Dendritic cell treated with granulocyte-macrophage colony-stimulating factor and Interleukin-4, amounts not matched to agents 40 ng/mL and 50 ng/mL, for 4 days (primary cell): ENCODE measurements around the gene FAM72B.
"Not testable (repeated sequence)": the region's sequence is repeated elsewhere in the genome, so short reads cannot be mapped to it uniquely, and the experiment has no call there.

Experiments
- H3K27ac Mint-ChIP-seq: one replicate; pipeline ENCODE4 v1.8.0; 2022; ENCODE audit warnings: mild to moderate bottlenecking, mixed read lengths
- H3K27me3 Mint-ChIP-seq: one replicate; pipeline ENCODE4 v1.8.0; 2022; ENCODE audit warnings: mild to moderate bottlenecking, mixed read lengths
- H3K36me3 Mint-ChIP-seq: one replicate; pipeline ENCODE4 v1.8.0; 2022; ENCODE audit warnings: low read depth, mixed read lengths
- H3K4me1 Mint-ChIP-seq: one replicate; pipeline ENCODE4 v1.8.0; 2022; ENCODE audit warnings: low read depth, mixed read lengths
- H3K4me3 Mint-ChIP-seq: one replicate; pipeline ENCODE4 v1.8.0; 2022; ENCODE audit warnings: mild to moderate bottlenecking, moderate library complexity, mixed read lengths
- H3K9me3 Mint-ChIP-seq: one replicate; pipeline ENCODE4 v1.8.0; 2022; ENCODE audit warnings: mixed read lengths
- intact Hi-C: fragments of 100-400 bp; cut with micrococcal nuclease; formaldehyde crosslinking; loops from one replicate; pipeline ENCODE4 v1.15.0; 2022

Gene FAM72B

DNA sequence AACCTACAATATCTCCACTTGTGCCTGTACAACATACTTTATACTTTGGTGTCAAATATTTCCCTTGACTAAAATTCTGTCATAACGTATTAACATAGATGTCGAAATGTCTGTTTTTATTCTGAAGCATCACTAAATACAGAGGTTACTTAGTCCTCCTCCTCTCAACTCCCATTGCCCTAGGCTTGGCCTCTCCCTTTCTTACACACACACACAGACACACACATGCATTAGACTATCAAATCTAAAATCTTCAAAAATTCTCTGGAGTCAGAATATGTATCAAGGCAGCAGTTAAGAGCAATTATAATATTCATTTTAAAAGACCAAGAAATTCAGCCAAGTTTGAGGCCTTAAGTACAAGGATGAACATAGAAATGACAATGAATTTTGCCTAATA lies 7.5 kb downstream of the FAM72B start:
- H3K36me3 Mint-ChIP-seq, H3K27me3 Mint-ChIP-seq, H3K9me3 Mint-ChIP-seq, intact Hi-C loops, H3K27ac Mint-ChIP-seq, H3K4me3 Mint-ChIP-seq, H3K4me1 Mint-ChIP-seq: not testable (repeated sequence)

- H3K27me3 Mint-ChIP-seq, H3K36me3 Mint-ChIP-seq: not testable (repeated sequence)
These were observed 15.9 kb downstream of the FAM72B start for GRCh38 chr1:121168152-121168668.

DNA sequence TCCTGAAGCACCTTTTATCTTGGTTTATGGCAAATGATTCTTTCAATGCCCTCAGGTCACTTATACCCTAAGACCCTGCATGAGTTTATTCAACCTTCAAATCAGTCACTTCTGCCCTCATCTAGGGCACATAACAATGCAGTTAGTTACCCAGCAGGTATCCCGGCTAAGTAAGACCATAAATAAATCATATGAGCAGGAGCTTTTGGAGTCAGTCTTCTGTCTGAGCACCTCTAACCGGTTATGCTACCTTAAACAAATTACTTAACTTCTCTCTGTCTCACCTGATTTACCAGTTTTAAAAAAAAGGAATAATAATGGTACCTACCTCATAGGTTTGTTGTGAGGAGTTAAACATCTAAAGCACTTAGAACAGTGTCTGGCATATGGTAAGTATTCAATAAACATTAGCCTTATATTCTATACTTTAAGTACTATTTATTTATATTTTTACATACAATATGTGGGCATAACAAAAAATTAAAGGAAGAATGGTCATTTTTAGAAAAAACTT lies 16.9 kb downstream of the FAM72B start:
- H3K4me1 Mint-ChIP-seq, H3K27me3 Mint-ChIP-seq, H3K36me3 Mint-ChIP-seq, intact Hi-C loops, H3K9me3 Mint-ChIP-seq, H3K27ac Mint-ChIP-seq, H3K4me3 Mint-ChIP-seq: not testable (repeated sequence)

More at GRCh38 chr1:121168152-121168668, 15.9 kb downstream of the FAM72B start:
- H3K27ac Mint-ChIP-seq, H3K4me3 Mint-ChIP-seq, intact Hi-C loops, H3K9me3 Mint-ChIP-seq, H3K4me1 Mint-ChIP-seq: not testable (repeated sequence)

DNA sequence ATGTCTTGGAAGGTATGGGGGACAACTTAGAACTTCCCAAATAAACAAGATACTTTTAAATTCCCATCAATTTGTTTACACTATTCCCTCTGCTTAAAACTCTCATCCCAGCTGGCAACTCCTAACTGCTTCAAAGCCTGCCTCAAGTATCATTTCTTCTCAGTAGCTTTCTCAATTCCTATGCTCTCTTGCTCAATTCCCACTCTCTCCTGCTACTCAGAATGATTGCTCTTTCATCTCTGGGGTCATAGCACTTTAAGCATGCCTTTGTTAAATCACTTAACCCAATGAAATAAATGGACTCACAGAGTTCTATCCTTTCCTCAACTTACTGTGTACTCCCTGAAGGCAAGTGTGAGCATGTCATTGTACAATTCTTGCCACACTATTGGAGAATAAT lies 18.8 kb downstream of the FAM72B start:
- H3K27me3 Mint-ChIP-seq, H3K27ac Mint-ChIP-seq, H3K36me3 Mint-ChIP-seq, H3K4me1 Mint-ChIP-seq, intact Hi-C loops, H3K4me3 Mint-ChIP-seq, H3K9me3 Mint-ChIP-seq: not testable (repeated sequence)

DNA sequence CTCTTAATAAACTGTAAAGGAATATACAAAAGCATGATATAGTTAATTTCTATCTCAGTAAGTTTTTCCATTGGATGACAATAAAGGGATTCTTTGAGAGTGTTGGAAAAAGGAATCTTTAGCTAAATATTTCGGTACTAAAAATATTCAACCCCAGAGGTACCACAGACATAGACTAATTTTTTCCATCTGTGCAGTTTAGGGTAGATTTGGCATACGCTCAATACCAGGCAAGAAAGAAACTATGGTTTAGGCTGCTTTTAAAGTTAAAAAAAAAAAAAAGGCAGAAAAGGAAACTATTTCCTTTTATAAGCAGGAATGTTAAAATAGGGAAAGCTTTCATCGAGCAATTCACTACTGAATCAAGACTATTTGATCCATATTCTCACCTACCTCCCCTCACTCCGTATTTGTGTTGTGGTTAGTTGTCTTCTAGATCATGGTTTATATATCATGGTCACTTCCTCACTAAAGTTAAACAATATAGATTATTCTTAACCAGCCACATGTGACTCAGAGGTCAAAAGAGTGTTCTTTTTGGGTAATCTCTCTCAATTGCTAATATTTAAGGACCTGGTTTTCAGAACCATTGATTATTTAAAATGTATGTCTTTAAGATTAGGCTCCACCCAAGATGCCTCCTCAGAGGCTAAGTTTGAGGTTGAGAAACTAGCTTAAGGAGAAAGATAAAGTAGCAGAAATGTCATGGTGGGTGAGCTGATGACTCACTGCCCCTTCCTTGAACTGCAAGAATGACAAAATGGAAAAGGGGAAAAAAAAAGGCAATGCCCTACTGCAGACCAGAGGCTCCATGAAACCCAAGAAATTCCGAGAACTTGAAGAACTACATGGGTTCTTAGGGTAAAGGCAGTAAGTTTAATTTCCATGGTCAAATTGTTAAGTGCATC lies 20.0 kb downstream of the FAM72B start:
- H3K9me3 Mint-ChIP-seq, intact Hi-C loops, H3K4me1 Mint-ChIP-seq, H3K4me3 Mint-ChIP-seq, H3K36me3 Mint-ChIP-seq, H3K27ac Mint-ChIP-seq, H3K27me3 Mint-ChIP-seq: not testable (repeated sequence)

- not testable (repeated sequence) for H3K4me3 Mint-ChIP-seq, H3K9me3 Mint-ChIP-seq, H3K36me3 Mint-ChIP-seq
These were observed 22.8 kb downstream of the FAM72B start for GRCh38 chr1:121161199-121161901.

DNA sequence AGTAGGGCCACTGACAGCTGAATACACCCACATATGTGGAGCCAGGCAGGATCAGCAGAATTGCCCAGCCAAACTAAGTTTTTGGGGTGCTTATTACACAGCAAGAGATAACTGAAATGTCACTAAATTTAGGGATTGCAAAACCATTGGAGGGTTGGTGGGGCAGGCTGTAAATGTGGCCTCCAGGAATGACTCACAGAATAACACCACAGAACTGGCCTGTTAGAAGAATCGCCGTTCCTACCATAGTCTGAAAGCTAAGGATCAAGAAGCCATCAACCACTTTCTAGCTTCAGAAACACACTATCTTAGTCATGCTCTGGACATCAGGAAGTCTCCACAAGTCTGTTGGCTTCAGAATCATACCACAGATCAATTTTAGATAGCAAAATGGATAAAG lies 24.0 kb downstream of the FAM72B start:
- intact Hi-C loops, H3K27me3 Mint-ChIP-seq, H3K4me3 Mint-ChIP-seq, H3K4me1 Mint-ChIP-seq, H3K36me3 Mint-ChIP-seq, H3K27ac Mint-ChIP-seq, H3K9me3 Mint-ChIP-seq: not testable (repeated sequence)

More at GRCh38 chr1:121161199-121161901, 22.8 kb downstream of the FAM72B start:
- peaks cover 10% of the 10 kb centered on the region for H3K4me1 Mint-ChIP-seq
- intact Hi-C loops, H3K27me3 Mint-ChIP-seq, H3K27ac Mint-ChIP-seq: not testable (repeated sequence)

DNA sequence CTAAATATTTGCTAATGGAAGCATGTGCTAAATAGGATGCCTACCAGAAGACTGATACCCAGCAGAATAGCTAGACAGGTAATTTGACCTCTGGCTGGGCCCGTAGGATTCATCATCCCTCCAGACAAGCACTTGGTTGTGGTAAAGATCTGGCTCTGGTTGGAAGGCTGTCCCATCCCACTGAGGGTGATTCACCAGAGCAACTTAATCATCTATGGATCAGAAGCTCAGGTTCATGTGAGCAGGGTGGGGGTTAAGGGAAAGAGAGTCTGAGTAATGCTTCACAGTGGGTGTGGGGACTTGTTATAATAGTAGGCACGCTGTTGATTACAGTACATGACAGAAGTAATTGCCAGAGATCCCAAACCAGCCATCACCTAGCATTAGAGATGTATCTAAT lies 26.5 kb downstream of the FAM72B start:
- intact Hi-C loops = not testable (repeated sequence)

DNA sequence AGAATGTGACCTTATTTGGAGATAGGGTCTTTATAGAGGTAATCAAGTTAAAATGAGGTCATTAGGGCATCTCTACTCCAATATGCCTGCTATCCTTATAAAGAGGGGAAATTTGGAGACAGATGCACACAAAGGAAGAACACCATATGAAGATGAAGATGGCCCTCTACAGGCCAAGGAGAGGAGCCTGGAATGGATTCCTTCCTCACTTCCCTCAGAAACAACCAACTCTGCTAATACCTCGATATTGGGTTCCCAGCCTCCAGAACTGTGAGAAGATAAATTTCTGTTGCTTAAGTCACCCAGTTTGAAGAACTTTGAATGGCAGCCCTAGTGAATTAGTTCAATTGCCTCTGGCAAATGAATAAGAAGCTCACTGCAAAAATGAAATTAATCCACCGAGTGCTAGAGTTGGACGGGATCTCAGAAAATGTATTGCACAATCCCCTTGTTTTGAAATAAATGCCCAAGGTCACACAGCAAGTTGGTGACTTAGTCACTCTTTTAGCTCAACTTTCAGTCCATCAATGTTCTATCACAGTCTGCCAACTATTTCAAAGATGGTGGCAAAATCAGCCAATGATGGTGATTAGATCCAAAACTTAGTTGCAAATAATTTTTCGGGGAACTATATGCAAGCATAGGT lies 27.1 kb downstream of the FAM72B start:
- H3K27me3 Mint-ChIP-seq, H3K36me3 Mint-ChIP-seq, H3K9me3 Mint-ChIP-seq, H3K27ac Mint-ChIP-seq, intact Hi-C loops, H3K4me1 Mint-ChIP-seq, H3K4me3 Mint-ChIP-seq: not testable (repeated sequence)

More for the DNA sequence above, 26.5 kb downstream of the FAM72B start:
- H3K27me3 Mint-ChIP-seq, H3K27ac Mint-ChIP-seq, H3K36me3 Mint-ChIP-seq, H3K4me3 Mint-ChIP-seq, H3K9me3 Mint-ChIP-seq, H3K4me1 Mint-ChIP-seq: not testable (repeated sequence)

- H3K4me1 Mint-ChIP-seq, H3K36me3 Mint-ChIP-seq, H3K27me3 Mint-ChIP-seq, H3K27ac Mint-ChIP-seq, H3K9me3 Mint-ChIP-seq, H3K4me3 Mint-ChIP-seq, intact Hi-C loops: not testable (repeated sequence)
These were observed 28.3 kb downstream of the FAM72B start for GRCh38 chr1:121155671-121156358.

GRCh38 chr1:121154811-121155210 lies 29.3 kb downstream of the FAM72B start:
- H3K9me3 Mint-ChIP-seq, H3K36me3 Mint-ChIP-seq, H3K4me1 Mint-ChIP-seq, H3K4me3 Mint-ChIP-seq, intact Hi-C loops, H3K27ac Mint-ChIP-seq, H3K27me3 Mint-ChIP-seq: not testable (repeated sequence)

DNA sequence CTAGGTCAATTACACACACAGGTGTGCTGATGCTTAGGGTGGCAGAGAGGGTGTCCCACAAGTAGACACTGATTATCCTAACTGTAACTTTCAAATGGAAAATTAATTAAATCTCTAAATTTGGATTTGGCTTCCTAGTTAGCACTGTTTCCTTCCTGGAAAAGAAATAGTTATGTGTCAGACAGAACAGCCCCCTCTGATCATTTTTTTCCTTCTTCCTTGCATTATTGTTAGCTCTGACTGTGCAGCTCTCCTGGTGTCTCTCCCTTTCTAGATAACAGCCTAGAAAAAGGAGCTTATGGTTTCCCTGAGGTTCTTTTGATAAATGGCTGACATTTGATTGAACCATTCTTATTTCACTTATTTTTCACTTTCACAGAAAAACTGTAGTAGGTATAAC lies 31.4 kb downstream of the FAM72B start:
- H3K4me3 Mint-ChIP-seq, H3K4me1 Mint-ChIP-seq, H3K27ac Mint-ChIP-seq, H3K9me3 Mint-ChIP-seq, H3K36me3 Mint-ChIP-seq, intact Hi-C loops, H3K27me3 Mint-ChIP-seq: not testable (repeated sequence)

GRCh38 chr1:121151294-121151693 lies 32.8 kb downstream of the FAM72B start:
- H3K4me1 Mint-ChIP-seq = not testable (repeated sequence)

More at GRCh38 chr1:121151294-121151693, 32.8 kb downstream of the FAM72B start:
- H3K27ac Mint-ChIP-seq, H3K27me3 Mint-ChIP-seq, H3K36me3 Mint-ChIP-seq, H3K4me3 Mint-ChIP-seq, intact Hi-C loops, H3K9me3 Mint-ChIP-seq: not testable (repeated sequence)
